ENCODE measurements around the gene CKAP5. TPM values are rescaled to one million over a fixed set of nuclear protein-coding genes. Genes with fewer than 3 reads are reported as not detected.
A peak's percentile ranks its signal among the peaks of the same experiment; 100 is the strongest.
"Not testable (repeated sequence)": the region's sequence is repeated elsewhere in the genome, so short reads cannot be mapped to it uniquely, and the experiment has no call there.

CKAP5 gene
- total RNA-seq, 1 experiment from 2014 or later: 221 TPM

DNA sequence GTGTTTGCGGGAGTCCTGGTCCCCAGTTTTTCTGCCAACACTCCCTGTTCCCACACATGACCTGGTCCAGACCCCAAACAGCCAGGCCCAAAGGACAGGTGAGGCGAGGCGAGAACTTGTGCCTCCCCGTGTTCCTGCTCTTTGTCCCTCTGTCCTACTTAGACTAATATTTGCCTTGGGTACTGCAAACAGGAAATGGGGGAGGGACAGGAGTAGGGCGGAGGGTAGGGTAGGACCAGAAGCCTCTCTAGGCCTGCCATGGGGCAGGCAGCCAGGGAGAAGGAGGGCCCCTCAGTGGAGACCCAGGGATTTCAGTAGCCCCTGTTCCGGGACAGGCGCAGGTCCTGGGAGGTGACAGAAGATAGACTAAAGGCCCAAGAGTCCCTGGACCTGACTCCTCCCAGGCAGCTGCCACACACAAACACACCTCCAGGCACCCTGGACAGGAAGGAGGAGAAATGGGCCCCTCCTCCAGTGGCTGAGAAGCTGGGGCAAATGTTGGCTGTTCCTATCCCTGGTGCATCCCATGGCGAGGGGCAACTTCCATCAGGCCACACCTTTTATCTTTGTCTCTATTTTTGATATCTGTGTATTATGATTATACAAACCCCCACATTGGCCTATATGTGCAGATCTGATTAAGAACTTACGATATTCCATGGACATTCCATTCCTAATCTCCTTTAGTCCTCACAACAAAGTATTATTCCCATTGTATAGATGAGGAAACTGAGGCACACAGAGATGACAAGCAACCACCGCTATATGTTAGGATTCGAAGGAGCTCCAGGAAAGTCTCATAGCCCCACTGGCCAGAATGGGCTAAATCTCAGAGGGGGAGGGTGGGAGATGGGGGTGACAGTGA lies 127.7 kb downstream of the CKAP5 start:
- DNase-seq: peak; percentile 75 to 89
- Mint-ChIP-seq H3K4me1 (ENCODE audit: low read depth, unreplicated experiment) (peaks cover 11% of the 10 kb centered on the region), H3K36me3 (ENCODE audit: insufficient read depth, unreplicated experiment) (peaks cover 4% of the 10 kb centered on the region), H3K9me3 (ENCODE audit: unreplicated experiment) (no peaks in the 10 kb centered on the region), H3K27me3 (ENCODE audit: insufficient read depth, unreplicated experiment) (no peaks in the 10 kb centered on the region), H3K27ac (ENCODE audit: unreplicated experiment) (peak overlapping the region; percentile 92), H3K4me3 (ENCODE audit: unreplicated experiment) (peak overlapping the region; percentile 68)
- no peaks in the 10 kb centered on the region for H3K27me3 ChIP-seq (replicated peaks; ENCODE audit: control insufficient read depth, insufficient read depth, low read length)
- TF ChIP-seq, protein P1, sequence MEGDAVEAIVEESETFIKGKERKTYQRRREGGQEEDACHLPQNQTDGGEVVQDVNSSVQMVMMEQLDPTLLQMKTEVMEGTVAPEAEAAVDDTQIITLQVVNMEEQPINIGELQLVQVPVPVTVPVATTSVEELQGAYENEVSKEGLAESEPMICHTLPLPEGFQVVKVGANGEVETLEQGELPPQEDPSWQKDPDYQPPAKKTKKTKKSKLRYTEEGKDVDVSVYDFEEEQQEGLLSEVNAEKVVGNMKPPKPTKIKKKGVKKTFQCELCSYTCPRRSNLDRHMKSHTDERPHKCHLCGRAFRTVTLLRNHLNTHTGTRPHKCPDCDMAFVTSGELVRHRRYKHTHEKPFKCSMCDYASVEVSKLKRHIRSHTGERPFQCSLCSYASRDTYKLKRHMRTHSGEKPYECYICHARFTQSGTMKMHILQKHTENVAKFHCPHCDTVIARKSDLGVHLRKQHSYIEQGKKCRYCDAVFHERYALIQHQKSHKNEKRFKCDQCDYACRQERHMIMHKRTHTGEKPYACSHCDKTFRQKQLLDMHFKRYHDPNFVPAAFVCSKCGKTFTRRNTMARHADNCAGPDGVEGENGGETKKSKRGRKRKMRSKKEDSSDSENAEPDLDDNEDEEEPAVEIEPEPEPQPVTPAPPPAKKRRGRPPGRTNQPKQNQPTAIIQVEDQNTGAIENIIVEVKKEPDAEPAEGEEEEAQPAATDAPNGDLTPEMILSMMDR (IDR thresholded peaks at IDR 0.05; ENCODE audit: insufficient read depth in 1 of 2, low read depth in 1 of 2, low read length in 1 of 2, severe bottlenecking in 1 of 2, unreplicated experiment in 1 of 2): no peak
- no peaks in the 10 kb centered on the region for H3K9me3 ChIP-seq
- H3K4me3 ChIP-seq (ENCODE audit: low read depth, low read length): no peak overlapping the region
- CTCF ChIA-PET: interaction anchor here (0.6 to 1.1 kb wide), 4 partner anchors 9 to 329 kb away, joined by 3 to 8 read pairs (median 4); partner anchors contain the start of genes ARHGAP1 and ZNF408
- POLR2A ChIA-PET: interaction anchor here (0.6 to 1.2 kb wide), 2 partner anchors 18 to 454 kb away, joined by 5 to 14 read pairs; partner anchors contain the start of genes ARHGAP1 and ZNF408
- H3K4me1 ChIP-seq: peaks cover 34% of the 10 kb centered on the region
- H3K36me3 ChIP-seq (ENCODE audit: control insufficient read depth, insufficient read depth, low read length): peaks cover 1% of the 10 kb centered on the region; the same call in 1 of the 2 replicates
- intact Hi-C loops (cut with micrococcal nuclease; ENCODE audit: unreplicated experiment): loop anchor here (1.0 to 5.0 kb wide), 2 partner anchors 18 to 166 kb away; partner anchors contain the start of gene ARHGAP1
- no TSS peak for BruUV-seq (replicated peaks)

DNA sequence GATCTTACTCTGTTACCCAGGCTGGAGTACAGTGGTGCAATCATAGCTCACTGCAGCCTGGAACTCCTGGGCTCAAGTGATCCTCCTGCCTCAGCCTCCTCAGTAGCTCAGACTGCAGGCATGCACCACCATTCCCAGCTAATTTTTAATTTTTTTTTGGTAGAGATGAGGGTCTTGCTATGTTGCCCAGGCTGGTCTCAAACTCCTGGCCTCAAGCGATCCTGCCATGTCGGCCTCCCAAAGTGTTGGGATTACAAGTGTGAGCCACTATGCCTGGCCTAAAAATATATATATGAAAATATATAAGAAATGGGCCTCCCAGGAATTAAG lies 128.3 kb downstream of the CKAP5 start:
- DNase-seq; H3K27me3 Mint-ChIP-seq (ENCODE audit: insufficient read depth, unreplicated experiment); H3K4me3 ChIP-seq (ENCODE audit: low read depth, low read length); H3K4me3 Mint-ChIP-seq (ENCODE audit: unreplicated experiment); POLR2A ChIA-PET; BruUV-seq (replicated peaks); H3K9me3 Mint-ChIP-seq (ENCODE audit: unreplicated experiment); H3K9me3 ChIP-seq; H3K36me3 Mint-ChIP-seq (ENCODE audit: insufficient read depth, unreplicated experiment); H3K36me3 ChIP-seq (ENCODE audit: control insufficient read depth, insufficient read depth, low read length); H3K27me3 ChIP-seq (replicated peaks; ENCODE audit: control insufficient read depth, insufficient read depth, low read length): not testable (repeated sequence)
- Mint-ChIP-seq H3K27ac (ENCODE audit: unreplicated experiment) (peak overlapping the region; percentile 92), H3K4me1 (ENCODE audit: low read depth, unreplicated experiment) (peaks cover 11% of the 10 kb centered on the region)
- CTCF ChIA-PET: interaction anchor here (1.1 kb wide), 1 partner anchor 17 kb away, joined by 3 read pairs; the partner anchor contains the start of genes ARHGAP1 and ZNF408
- intact Hi-C loops (cut with micrococcal nuclease; ENCODE audit: unreplicated experiment): loop anchor here (1.0 to 5.0 kb wide), 2 partner anchors 17 to 165 kb away; partner anchors contain the start of gene ARHGAP1
- H3K4me1 ChIP-seq: peaks cover 34% of the 10 kb centered on the region

DNA sequence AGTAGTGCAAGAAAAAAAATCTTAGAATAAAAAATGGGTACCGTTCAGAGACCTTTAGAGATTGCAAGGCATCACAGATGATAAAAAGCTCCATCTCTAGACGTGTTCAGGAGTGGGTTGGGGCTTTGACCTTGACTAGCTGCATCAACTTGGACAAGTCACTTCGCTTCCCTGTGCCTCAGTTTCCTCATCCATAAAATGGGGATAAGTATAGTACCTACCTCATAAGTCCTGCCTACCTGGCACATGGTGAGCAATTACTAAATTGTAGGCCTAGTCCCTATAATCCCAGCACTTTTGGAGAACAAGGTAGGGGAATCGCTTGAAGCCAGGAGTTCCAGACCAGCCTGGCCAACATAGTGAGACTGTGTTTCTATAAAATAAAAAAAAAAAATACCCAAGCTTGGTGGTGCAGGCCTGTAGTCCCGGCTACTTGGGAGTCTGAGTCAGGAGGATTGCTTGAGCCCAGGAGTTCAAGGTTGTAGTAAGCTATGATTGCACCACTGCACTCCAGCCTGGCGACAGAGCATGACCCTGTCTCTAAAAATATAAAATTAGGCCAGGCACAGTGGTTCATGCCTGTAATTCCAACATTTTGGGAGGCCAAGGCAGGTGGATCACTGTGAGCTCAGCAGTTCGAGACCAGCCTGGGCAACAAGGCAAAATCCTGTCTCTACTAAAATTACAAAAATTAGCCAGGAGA lies 133.1 kb downstream of the CKAP5 start:
- H3K36me3 Mint-ChIP-seq (ENCODE audit: insufficient read depth, unreplicated experiment): peaks cover 6% of the 10 kb centered on the region
- POLR2A ChIA-PET: no interaction called here

More for the DNA sequence above, 133.1 kb downstream of the CKAP5 start:
- no peaks in the 10 kb centered on the region for H3K27me3 ChIP-seq (replicated peaks; ENCODE audit: control insufficient read depth, insufficient read depth, low read length)
- no peaks in the 10 kb centered on the region for H3K9me3 ChIP-seq
- TF ChIP-seq, protein P1 (IDR thresholded peaks at IDR 0.05; ENCODE audit: insufficient read depth in 1 of 2, low read depth in 1 of 2, low read length in 1 of 2, severe bottlenecking in 1 of 2, unreplicated experiment in 1 of 2): no peak
- Mint-ChIP-seq H3K4me1 (ENCODE audit: low read depth, unreplicated experiment) (no peaks in the 10 kb centered on the region), H3K27me3 (ENCODE audit: insufficient read depth, unreplicated experiment) (no peaks in the 10 kb centered on the region), H3K4me3 (ENCODE audit: unreplicated experiment) (no peak overlapping the region), H3K9me3 (ENCODE audit: unreplicated experiment) (no peaks in the 10 kb centered on the region), H3K27ac (ENCODE audit: unreplicated experiment) (no peak overlapping the region)
- H3K36me3 ChIP-seq (ENCODE audit: control insufficient read depth, insufficient read depth, low read length): no peaks in the 10 kb centered on the region
- DNase-seq: no peak
- H3K4me3 ChIP-seq (ENCODE audit: low read depth, low read length): no peak overlapping the region
- CTCF ChIA-PET: no interaction called here
- BruUV-seq (replicated peaks): no TSS peak
- intact Hi-C loops (cut with micrococcal nuclease; ENCODE audit: unreplicated experiment): no loop called here
- H3K4me1 ChIP-seq: peaks cover 7% of the 10 kb centered on the region

Data from Caco-2 (cell line).